Activated T-helper 1 cell treated with anti-CD3 and anti-CD28 coated beads, Interleukin-12 subunit alpha, Interleukin-12 subunit beta, Interleukin-2, Interleukin-4 antibody, amounts not matched to agents 30 ng/mL and 10 ng/mL and 1 ng/mL, durations not matched to agents 14 hours and 24 hours and 36 hours (primary cell): ENCODE data around the gene METTL21C. TPM values are rescaled to one million over a fixed set of nuclear protein-coding genes. Genes with fewer than 3 reads are reported as not detected.
A peak's percentile ranks its signal among the peaks of the same experiment; 100 is the strongest.

Experiments
- DNase-seq: peaks from one replicate; pipeline ENCODE4 v3.0.0; 2021; ENCODE audit warnings: low spot score
- H3K27ac Mint-ChIP-seq: one replicate; pipeline ENCODE4 v1.8.0; 2021; ENCODE audit warnings: mild to moderate bottlenecking, mixed read lengths
- H3K27me3 Mint-ChIP-seq: one replicate; pipeline ENCODE4 v1.8.0; 2022; ENCODE audit warnings: mild to moderate bottlenecking, moderate library complexity, mixed read lengths; ENCODE audit not compliant: insufficient read depth
- H3K36me3 Mint-ChIP-seq: one replicate; pipeline ENCODE4 v1.8.0; 2021; ENCODE audit warnings: low read depth, mixed read lengths
- H3K4me1 Mint-ChIP-seq: one replicate; pipeline ENCODE4 v1.8.0; 2021; ENCODE audit warnings: low read depth, mixed read lengths
- H3K4me3 Mint-ChIP-seq: one replicate; pipeline ENCODE4 v1.8.0; 2021; ENCODE audit warnings: mild to moderate bottlenecking, moderate library complexity, mixed read lengths
- H3K9me3 Mint-ChIP-seq: one replicate; pipeline ENCODE4 v1.8.0; 2021; ENCODE audit warnings: mixed read lengths
- intact Hi-C: fragments of 100-400 bp; cut with micrococcal nuclease; formaldehyde crosslinking; loops from one replicate; pipeline ENCODE4 v1.15.1; 2024
- total RNA-seq: library from RNA; stranded (reverse); gene quantifications from 2 replicates; pipeline ENCODE4 v1.2.3, GENCODE V29; 2022

Gene METTL21C
- total RNA-seq, 1 donor from 2014 or later = not detected

- Mint-ChIP-seq H3K36me3 (peaks cover 28% of the 10 kb centered on the region), H3K4me1 (peaks cover 37% of the 10 kb centered on the region), H3K27ac (no peak overlapping the region), H3K4me3 (no peak overlapping the region), H3K27me3 (no peaks in the 10 kb centered on the region), H3K9me3 (no peaks in the 10 kb centered on the region)
- intact Hi-C loops = no loop called here
- DNase-seq = no peak
These were observed 16.3 kb downstream of the METTL21C start for GRCh38 chr13:102678339-102679107.

- Mint-ChIP-seq H3K27me3 (no peaks in the 10 kb centered on the region), H3K4me3 (no peak overlapping the region), H3K36me3 (peaks cover 28% of the 10 kb centered on the region), H3K9me3 (no peaks in the 10 kb centered on the region), H3K4me1 (peaks cover 25% of the 10 kb centered on the region), H3K27ac (no peak overlapping the region)
- intact Hi-C loops = no loop called here
- DNase-seq = no peak
These were observed 17.7 kb downstream of the METTL21C start for GRCh38 chr13:102677122-102677521.

- peaks cover 10% of the 10 kb centered on the region for H3K4me1 Mint-ChIP-seq
- no peaks in the 10 kb centered on the region for H3K27me3 Mint-ChIP-seq
- intact Hi-C loops = no loop called here
- no peak overlapping the region for H3K4me3 Mint-ChIP-seq
- DNase-seq = no peak
- peaks cover 37% of the 10 kb centered on the region for H3K36me3 Mint-ChIP-seq
- peaks cover 4% of the 10 kb centered on the region for H3K9me3 Mint-ChIP-seq
- no peak overlapping the region for H3K27ac Mint-ChIP-seq
These were observed 19.7 kb downstream of the METTL21C start for GRCh38 chr13:102675115-102675514.

- intact Hi-C loops = no loop called here
- no peaks in the 10 kb centered on the region for H3K27me3 Mint-ChIP-seq
- H3K4me3 Mint-ChIP-seq = no peak overlapping the region
- H3K27ac Mint-ChIP-seq = no peak overlapping the region
- H3K4me1 Mint-ChIP-seq = no peaks in the 10 kb centered on the region
- H3K9me3 Mint-ChIP-seq = peaks cover 8% of the 10 kb centered on the region
- no peak for DNase-seq
- peaks cover 59% of the 10 kb centered on the region for H3K36me3 Mint-ChIP-seq
These were observed 24.7 kb downstream of the METTL21C start for GRCh38 chr13:102670130-102670529.

GRCh38 chr13:102667911-102668310, 26.9 kb downstream of the METTL21C start:
- Mint-ChIP-seq H3K4me1 (no peaks in the 10 kb centered on the region), H3K4me3 (no peak overlapping the region), H3K27me3 (no peaks in the 10 kb centered on the region), H3K9me3 (peaks cover 8% of the 10 kb centered on the region), H3K36me3 (peaks cover 72% of the 10 kb centered on the region), H3K27ac (no peak overlapping the region)
- DNase-seq = no peak
- intact Hi-C loops = no loop called here

- H3K27ac Mint-ChIP-seq = no peak overlapping the region
- no peak for DNase-seq
- H3K9me3 Mint-ChIP-seq = peaks cover 8% of the 10 kb centered on the region
- intact Hi-C loops = no loop called here
- no peaks in the 10 kb centered on the region for H3K4me1 Mint-ChIP-seq
- H3K36me3 Mint-ChIP-seq = peaks cover 73% of the 10 kb centered on the region
- no peak overlapping the region for H3K4me3 Mint-ChIP-seq
- H3K27me3 Mint-ChIP-seq = no peaks in the 10 kb centered on the region
These were observed 27.8 kb downstream of the METTL21C start for GRCh38 chr13:102667023-102667422.

GRCh38 chr13:102659168-102659713, 35.6 kb downstream of the METTL21C start:
- Mint-ChIP-seq H3K27me3 (no peaks in the 10 kb centered on the region), H3K9me3 (no peaks in the 10 kb centered on the region), H3K4me1 (no peaks in the 10 kb centered on the region), H3K36me3 (peaks cover 40% of the 10 kb centered on the region), H3K4me3 (no peak overlapping the region), H3K27ac (no peak overlapping the region)
- intact Hi-C loops = no loop called here
- DNase-seq = no peak

GRCh38 chr13:102658660-102659059, 36.2 kb downstream of the METTL21C start:
- Mint-ChIP-seq H3K27ac (no peak overlapping the region), H3K4me1 (no peaks in the 10 kb centered on the region), H3K9me3 (no peaks in the 10 kb centered on the region), H3K4me3 (no peak overlapping the region), H3K27me3 (no peaks in the 10 kb centered on the region), H3K36me3 (peaks cover 34% of the 10 kb centered on the region)
- intact Hi-C loops = no loop called here
- DNase-seq = no peak

- peaks cover 32% of the 10 kb centered on the region for H3K36me3 Mint-ChIP-seq
- no peak overlapping the region for H3K27ac Mint-ChIP-seq
- no peaks in the 10 kb centered on the region for H3K4me1 Mint-ChIP-seq
- no peak overlapping the region for H3K4me3 Mint-ChIP-seq
- H3K27me3 Mint-ChIP-seq = no peaks in the 10 kb centered on the region
- DNase-seq = no peak
- no peaks in the 10 kb centered on the region for H3K9me3 Mint-ChIP-seq
- intact Hi-C loops = no loop called here
These were observed 37.2 kb downstream of the METTL21C start for GRCh38 chr13:102657630-102658029.

- H3K4me1 Mint-ChIP-seq = peaks cover 8% of the 10 kb centered on the region
- peaks cover 22% of the 10 kb centered on the region for H3K36me3 Mint-ChIP-seq
- no peak overlapping the region for H3K4me3 Mint-ChIP-seq
- no peak overlapping the region for H3K27ac Mint-ChIP-seq
- no peaks in the 10 kb centered on the region for H3K9me3 Mint-ChIP-seq
- H3K27me3 Mint-ChIP-seq = no peaks in the 10 kb centered on the region
- intact Hi-C loops = no loop called here
- no peak for DNase-seq
These were observed 40.1 kb downstream of the METTL21C start for GRCh38 chr13:102654756-102655155.

GRCh38 chr13:102651892-102652291, 43.0 kb downstream of the METTL21C start:
- Mint-ChIP-seq H3K4me3 (no peak overlapping the region), H3K36me3 (peaks cover 25% of the 10 kb centered on the region), H3K4me1 (peaks cover 13% of the 10 kb centered on the region), H3K9me3 (no peaks in the 10 kb centered on the region), H3K27me3 (no peaks in the 10 kb centered on the region), H3K27ac (no peak overlapping the region)
- intact Hi-C loops = loop anchor here (2.0 kb wide), 2 partner anchors 55 to 195 kb away; partner anchors contain the start of genes ERCC5 and TPP2
- DNase-seq = no peak

- intact Hi-C loops = loop anchor here (2.0 kb wide), 2 partner anchors 55 to 195 kb away; partner anchors contain the start of genes ERCC5 and TPP2
- no peak for DNase-seq
- Mint-ChIP-seq H3K27me3 (no peaks in the 10 kb centered on the region), H3K36me3 (peaks cover 28% of the 10 kb centered on the region), H3K4me1 (peaks cover 13% of the 10 kb centered on the region), H3K9me3 (no peaks in the 10 kb centered on the region), H3K27ac (peak overlapping the region; percentile 60), H3K4me3 (no peak overlapping the region)
These were observed 43.5 kb downstream of the METTL21C start for GRCh38 chr13:102651392-102651791.

GRCh38 chr13:102650444-102650843, 44.4 kb downstream of the METTL21C start:
- H3K4me3 Mint-ChIP-seq = no peak overlapping the region
- H3K27me3 Mint-ChIP-seq = no peaks in the 10 kb centered on the region
- intact Hi-C loops = loop anchor here (2.0 kb wide), 2 partner anchors 54 to 196 kb away; partner anchors contain the start of genes ERCC5 and TPP2
- H3K27ac Mint-ChIP-seq = peak overlapping the region; percentile 55
- no peaks in the 10 kb centered on the region for H3K9me3 Mint-ChIP-seq
- H3K4me1 Mint-ChIP-seq = peaks cover 13% of the 10 kb centered on the region
- DNase-seq = no peak
- H3K36me3 Mint-ChIP-seq = peaks cover 31% of the 10 kb centered on the region
